Stimulated activated CD4-positive, alpha-beta T cell treated with anti-CD3 and anti-CD28 coated beads, Interleukin-12 subunit alpha, Interleukin-12 subunit beta, amount 100 ng/mL, for 4 hours (primary cell): Measurements from ENCODE around the gene OR10A6.

Experiments
- DNase-seq: peaks from one replicate; pipeline ENCODE4 v3.0.0-alpha.2; 2020

OR10A6 gene, protein sequence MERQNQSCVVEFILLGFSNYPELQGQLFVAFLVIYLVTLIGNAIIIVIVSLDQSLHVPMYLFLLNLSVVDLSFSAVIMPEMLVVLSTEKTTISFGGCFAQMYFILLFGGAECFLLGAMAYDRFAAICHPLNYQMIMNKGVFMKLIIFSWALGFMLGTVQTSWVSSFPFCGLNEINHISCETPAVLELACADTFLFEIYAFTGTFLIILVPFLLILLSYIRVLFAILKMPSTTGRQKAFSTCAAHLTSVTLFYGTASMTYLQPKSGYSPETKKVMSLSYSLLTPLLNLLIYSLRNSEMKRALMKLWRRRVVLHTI

DNA sequence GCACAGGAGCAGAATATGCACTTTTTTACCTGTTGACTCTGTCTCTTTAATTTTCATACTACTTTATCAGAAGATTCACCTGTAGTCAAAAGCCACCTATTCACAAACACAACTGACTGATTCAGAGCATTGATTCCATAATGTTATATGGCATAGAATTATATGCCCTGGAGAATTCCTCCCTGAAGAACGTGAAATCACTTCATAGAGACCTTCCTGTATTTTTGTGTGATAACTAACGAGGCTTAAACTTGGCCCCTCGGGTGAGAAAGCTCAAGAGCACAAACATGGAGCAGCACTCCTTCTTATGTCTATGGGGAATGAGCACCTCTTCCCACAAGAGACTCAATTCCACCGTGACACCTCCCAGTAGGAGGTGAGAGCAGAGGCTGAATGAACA lies at the start of gene OR10A6:
Gene OR10A6, minus strand, starts transcription at position 101 of the 400 bp plus-strand sequence. CDS start 2,606 bp downstream, outside the sequence.
- no peak for DNase-seq

GRCh38 chr11:7977232-7977917 lies 46.3 kb upstream of the OR10A6 start:
- no peak for DNase-seq

GRCh38 chr11:7974668-7975067 lies 43.6 kb upstream of the OR10A6 start:
- DNase-seq: no peak

GRCh38 chr11:7973011-7973410 lies 41.9 kb upstream of the OR10A6 start:
- DNase-seq: no peak

GRCh38 chr11:7971846-7972245 lies 40.8 kb upstream of the OR10A6 start:
- DNase-seq: no peak

GRCh38 chr11:7969756-7970646 lies 38.9 kb upstream of the OR10A6 start:
- DNase-seq: no peak

- DNase-seq: no peak
Observed at GRCh38 chr11:7968686-7969085, 37.6 kb upstream of the OR10A6 start.

GRCh38 chr11:7967826-7968225 lies 36.8 kb upstream of the OR10A6 start:
- no peak for DNase-seq

- DNase-seq: no peak
Observed at GRCh38 chr11:7967097-7967496, 36.0 kb upstream of the OR10A6 start.

DNA sequence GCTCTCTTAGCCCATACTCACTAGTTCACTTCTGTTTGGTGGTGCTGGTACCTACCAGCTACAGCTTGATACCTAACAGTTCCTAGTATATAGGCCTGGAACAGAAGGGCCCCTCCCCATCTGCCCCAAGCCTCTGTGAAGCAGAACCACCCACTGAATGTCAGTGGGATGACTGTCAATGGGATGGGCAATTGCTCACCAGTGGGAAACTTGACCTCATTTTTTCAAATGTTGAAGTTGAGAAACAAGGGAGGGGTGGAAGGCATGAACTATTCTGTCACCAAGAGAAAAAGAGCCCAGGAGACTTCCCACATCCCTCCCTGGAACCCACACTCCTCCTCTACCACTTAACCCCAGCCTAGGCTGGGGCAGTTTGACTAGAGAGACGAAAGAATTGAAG lies 34.3 kb upstream of the OR10A6 start, which contains the start of gene NLRP10:
Gene NLRP10, minus strand, starts transcription at position 62 of the 400 bp plus-strand sequence. CDS start 1,952 bp downstream, outside the sequence.
- no peak for DNase-seq

- no peak for DNase-seq
Observed at GRCh38 chr11:7964873-7965272, 33.8 kb upstream of the OR10A6 start.

DNA sequence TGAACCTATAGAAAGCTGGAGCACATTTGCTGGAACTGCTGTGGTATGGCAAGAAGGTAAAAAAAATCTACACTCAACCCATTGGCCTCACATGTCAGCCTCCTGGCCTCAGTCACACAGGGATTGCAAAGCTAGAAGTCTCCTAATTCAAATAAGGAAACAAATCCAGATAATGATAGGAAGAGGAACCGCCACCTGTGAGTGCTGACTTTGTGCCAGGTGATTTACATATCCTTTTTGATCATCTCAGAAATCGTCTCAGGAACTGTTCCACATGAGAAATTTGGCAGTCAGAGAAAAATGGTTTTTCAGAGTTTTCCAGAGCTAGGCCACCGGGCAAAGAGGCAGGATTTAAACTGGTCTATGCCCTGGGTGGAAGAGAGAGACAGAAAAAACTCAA lies 33.2 kb upstream of the OR10A6 start:
- DNase-seq: no peak

- no peak for DNase-seq
Observed at GRCh38 chr11:7955191-7955590, 24.1 kb upstream of the OR10A6 start.

- no peak for DNase-seq
Observed at GRCh38 chr11:7949934-7950333, 18.9 kb upstream of the OR10A6 start.

DNA sequence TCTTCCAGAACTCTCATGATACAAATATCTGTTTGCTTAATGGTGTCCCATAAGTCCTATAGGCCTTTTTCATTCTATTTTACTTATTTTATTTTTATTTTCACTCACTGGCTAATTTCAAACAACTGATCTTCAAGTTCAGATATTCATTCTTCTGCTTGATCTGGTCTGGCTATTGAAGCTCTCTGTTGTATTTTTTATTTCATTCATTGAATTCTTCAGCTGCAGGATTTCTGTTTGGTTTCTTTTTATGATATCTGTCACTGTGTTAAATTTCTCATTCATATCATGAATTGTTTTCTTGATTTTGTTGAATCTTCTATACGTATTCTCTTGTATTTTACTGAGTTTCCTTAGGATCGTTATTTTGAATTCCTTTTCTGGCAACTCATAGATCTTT lies 13.1 kb upstream of the OR10A6 start:
- no peak for DNase-seq

DNA sequence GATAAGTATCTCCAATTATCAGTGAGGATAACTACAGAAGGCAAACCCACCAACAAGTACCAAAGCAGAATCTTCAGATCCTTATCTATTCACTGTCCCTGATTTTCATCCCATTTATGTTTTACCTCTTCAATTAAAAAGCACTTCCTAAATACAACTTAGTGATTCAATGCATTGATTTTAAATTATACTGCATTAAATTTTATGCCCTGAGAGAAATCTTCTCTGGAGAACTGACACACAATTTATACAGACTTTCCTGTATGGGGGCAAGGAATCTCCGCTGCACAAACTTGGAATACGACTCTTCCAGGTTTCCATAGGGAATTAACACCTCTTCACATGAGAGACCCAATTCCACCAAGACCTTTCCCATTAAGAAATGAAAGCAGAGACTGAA lies 10.5 kb upstream of the OR10A6 start, which contains the start of gene OR10A3:
Gene OR10A3, minus strand, starts transcription at position 101 of the 400 bp plus-strand sequence. CDS start 2,188 bp downstream, outside the sequence.
- DNase-seq: no peak

- DNase-seq: no peak
Observed at GRCh38 chr11:7941146-7941545, 10.1 kb upstream of the OR10A6 start.

- no peak for DNase-seq
Observed at GRCh38 chr11:7936615-7937014, 5.5 kb upstream of the OR10A6 start.

- DNase-seq: no peak
Observed at GRCh38 chr11:7927635-7928034, 3.4 kb downstream of the OR10A6 start.

- DNase-seq: no peak
Observed at GRCh38 chr11:7924536-7924935, 6.5 kb downstream of the OR10A6 start.

DNA sequence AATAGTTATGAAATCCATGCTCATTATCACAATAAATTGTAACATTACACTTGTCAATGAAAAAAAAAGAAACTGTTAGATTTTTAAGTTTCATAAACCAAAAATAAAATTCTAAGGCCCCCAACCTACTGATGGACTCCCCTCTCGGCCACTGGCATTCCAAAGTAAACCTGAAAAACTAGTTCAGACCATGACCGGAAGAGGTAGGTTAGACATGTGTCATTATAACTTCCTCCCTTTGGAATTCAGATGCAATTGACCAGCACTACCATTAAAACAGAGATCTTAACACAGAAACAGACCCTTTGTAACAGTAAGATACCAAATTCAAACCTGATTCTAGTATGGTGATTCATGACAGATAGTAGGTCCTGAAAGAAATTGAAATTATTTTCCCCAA lies 12.9 kb downstream of the OR10A6 start:
- no peak for DNase-seq

GRCh38 chr11:7911011-7911410 lies 20.1 kb downstream of the OR10A6 start:
- no peak for DNase-seq

DNA sequence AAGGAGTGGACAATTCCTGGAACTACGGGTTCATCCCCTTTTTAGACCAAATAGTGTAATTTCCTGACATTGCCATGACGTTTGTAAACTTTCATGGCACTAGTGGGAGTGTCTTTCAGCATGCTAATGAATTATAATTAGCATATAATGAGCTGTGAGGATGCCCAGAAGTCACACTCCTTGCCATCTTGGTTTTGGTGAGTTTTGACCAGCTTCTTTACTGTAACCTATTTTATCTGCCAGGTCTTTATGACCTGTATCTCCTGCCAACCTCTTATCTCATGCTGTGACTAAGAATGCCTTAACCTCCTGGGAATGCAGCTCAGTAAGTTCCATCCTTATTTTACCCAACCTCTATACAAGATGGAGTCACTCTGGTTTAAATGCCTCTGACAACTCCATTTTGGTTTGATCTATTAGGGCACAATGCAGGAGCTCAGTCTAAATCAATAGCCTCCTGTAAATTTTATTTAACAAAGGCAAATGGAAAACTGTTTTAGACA lies 20.7 kb downstream of the OR10A6 start:
- DNase-seq: no peak
